ENCODE measurements around the gene WRAP73.

DNA sequence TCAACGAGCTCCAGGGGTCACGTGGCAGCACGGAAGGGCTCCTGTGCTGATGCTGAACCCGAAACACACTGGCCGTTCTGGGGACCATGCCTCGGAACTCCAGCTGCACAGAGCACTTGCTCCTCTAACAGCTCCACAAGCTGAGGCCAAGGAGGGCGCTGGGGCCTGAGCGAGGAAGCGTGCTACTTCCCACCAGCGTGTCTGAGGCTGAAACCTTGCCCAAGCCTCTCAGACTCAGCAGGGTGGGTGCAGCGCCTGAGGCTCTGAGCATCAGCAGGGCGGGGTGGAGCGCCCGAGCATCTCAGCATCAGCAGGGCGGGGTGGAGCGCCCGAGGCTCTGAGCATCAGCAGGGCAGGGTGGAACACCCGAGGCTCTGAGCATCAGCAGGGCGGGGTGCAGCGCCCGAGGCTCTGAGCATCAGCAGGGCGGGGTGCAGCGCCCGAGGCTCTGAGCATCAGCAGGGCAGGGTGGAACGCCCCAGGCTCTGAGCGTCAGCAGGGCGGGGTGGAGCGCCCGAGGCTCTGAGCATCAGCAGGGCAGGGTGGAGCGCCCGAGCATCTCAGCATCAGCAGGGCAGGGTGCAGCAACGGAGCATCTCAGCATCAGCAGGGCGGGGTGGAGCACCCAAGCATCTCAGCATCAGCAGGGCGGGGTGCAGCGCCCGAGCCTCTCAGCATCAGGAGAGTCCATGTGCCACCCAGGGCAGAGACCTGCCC is 9.6 kb downstream of the WRAP73 start:
- TF ChIP-seq CTCF (IDR thresholded peaks at IDR 0.05; ENCODE audit: insufficient read depth, low read depth, low read length) (no peak), EZH2 (IDR thresholded peaks at IDR 0.05; ENCODE audit: insufficient read depth, low read length) (no peak)
